Activated effector memory CD4-positive, alpha-beta T cell treated with anti-CD3 and anti-CD28 coated beads, Interleukin-2, amount 50 U/mL, for 16 hours (primary cell): ENCODE results near the gene TAPBP.

Experiments
- DNase-seq: peaks from one replicate; pipeline ENCODE4 v3.0.0-alpha.2; 2020

The TAPBP gene

GRCh38 chr6:33318426-33319073 is 4.7 kb upstream of the TAPBP start:
- no peak for DNase-seq

- DNase-seq = peak; percentile 98
These were observed 4.0 kb upstream of the TAPBP start, which contains the start of gene ZBTB22 for GRCh38 chr6:33317669-33318425. Gene ZBTB22, minus strand, starts transcription at chr6:33317744. Its CDS starts 828 bp downstream, at chr6:33316916.

GRCh38 chr6:33317419-33317668 is 3.5 kb upstream of the TAPBP start:
- DNase-seq = no peak

DNA sequence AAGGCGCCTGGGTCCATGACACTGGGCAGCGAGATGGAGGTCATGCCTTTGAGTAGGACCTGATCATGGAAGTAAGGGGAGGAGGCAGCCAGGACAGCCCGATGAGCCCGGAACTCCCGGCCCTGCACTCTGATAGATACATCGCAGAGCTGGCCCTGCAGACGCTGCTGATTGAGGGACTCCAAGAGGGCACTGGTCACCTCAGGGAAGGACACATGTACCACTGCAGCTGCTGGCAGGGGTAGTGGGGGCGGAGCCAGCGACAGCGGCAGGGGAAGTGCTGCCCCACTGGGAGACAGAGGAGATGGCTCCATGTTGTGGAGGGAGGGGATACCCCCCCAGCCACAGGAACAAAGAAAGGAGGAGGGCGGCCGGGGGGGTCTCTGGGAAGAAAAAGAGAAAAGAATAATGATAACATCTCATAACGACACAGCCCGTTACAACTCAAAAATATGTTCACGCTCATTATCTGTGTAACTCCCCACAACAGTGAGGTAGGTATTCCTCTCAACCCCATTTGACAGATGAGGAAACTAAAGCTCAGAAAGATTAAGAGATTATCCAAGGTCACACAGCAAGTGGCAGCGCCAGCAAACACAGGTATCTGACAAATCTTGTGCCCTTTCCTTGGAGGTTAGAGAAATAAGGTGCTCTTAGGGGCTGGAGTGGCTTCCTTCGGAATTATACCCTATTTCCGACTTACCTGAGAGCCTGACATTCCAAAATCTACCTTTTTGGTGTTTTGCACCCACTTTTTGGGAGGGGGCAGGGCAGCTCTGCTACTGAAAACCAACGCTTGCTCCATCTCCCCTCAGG is 2.9 kb upstream of the TAPBP start:
- no peak for DNase-seq

GRCh38 chr6:33315793-33316602 is 2.1 kb upstream of the TAPBP start:
- no peak for DNase-seq

DNA sequence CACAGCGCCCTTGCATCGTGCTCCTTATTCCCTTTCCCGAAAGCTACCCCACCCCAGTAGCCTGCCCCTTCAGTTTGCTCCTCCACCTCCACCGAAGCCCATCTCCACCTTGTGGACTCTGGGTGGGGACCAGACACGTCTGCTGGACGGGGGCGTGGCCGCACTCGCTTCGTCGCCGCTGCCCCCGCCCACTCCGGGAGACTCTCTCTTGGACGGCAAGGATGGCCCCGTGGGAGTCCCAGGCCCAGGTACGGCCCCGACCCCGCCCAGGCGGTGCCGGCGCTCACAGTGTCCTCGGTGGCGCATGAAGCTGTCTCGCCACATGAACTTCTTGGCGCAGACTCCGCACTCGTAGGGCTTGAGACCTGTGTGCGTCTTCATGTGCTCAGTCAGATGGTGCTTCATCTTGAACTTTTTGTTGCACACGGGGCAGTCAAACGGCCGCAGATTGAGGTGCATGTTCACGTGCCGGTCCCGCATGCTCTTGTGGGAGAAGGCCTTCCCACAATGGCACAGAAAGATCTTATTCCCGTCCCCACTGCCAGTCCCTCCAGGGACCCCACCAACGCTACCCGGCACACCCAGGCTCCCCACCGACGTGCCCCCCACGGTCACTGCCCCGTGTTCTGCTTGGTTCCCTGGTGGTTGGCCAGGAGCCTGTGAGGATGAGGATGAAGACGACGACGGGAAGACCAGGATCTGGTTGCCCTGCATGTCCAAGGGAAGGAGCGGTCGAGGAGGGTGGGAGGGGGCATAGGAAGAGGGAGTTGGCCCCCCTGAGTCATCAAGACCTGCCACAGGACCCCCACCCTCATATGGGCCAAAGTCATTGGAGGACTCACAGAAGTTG is 1.3 kb upstream of the TAPBP start:
- peak; percentile 71 for DNase-seq

GRCh38 chr6:33314515-33314942 is 651 bp upstream of the TAPBP start:
- DNase-seq = peak; percentile 92

DNA sequence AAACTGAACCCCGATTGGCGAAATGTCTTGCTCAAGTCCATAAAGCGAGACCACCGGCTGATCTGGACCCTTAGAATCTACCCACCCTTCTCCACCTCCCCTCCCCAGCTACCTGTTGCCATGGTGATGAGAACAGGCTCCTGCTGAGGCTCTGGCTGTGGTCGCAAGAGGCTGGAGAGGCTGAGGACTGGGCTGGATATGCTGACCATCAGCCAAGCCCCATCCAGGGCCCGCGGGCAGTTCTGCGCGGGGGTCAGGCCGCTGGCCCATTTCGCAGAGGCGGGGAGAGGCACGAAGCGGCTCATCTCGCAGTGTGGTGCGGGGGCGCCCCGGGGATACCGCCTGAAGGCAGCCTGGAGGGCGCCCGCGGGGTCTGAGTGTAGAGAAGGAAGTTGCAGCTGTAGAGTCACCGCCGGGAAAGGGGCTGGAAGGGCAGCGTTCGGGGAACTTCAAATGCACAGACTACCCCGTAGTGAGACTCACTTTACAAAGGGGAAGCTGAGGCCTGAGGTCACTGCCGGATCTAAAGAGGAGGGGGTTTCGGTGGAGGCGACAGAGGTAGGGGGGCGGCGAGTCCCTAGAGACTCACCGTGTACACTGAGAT is 671 bp downstream of the TAPBP start:
- DNase-seq = peak; percentile 81

- DNase-seq = peak; percentile 93
These were observed 1.3 kb downstream of the TAPBP start for GRCh38 chr6:33312361-33313104.

DNA sequence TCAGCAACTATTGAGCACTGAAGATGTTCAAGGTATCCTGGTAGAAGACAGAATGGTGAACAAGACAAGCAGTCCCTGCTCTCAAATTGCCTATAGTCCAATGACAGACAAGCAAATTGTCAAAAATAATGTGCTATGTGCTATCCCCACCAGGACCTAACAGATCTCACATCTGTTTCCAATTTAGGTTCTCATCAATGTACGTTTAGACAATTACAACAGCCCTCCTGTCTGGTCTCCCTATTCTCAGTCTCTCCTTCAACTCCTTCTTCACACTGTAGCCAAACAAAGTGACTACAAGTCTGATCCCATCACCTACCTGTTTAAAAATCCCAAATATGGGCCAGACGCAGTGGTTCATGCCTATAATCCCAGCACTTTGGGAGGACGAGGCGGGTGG is 7.5 kb downstream of the TAPBP start:
- no peak for DNase-seq

- no peak for DNase-seq
These were observed 8.8 kb downstream of the TAPBP start for GRCh38 chr6:33305052-33305451.

DNA sequence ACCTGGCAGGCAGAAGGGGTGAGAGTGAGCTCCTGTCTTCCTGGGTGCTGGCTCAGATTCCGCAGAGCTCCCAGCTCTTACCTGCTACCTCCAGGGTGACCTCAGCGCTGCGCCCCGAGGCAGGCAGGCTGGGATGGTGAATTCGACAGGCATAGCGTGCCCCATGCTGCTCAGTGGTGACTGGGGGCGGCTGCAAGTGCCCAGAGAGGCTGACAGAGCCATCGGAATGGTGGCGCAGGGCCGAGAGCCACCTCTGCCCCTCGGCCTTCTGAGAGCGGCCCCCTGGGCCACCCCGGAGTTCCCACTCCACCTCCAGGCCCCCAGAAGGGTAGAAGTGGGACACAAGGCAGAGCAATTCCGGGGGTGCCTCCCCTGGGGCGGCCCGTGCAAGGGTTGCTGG is 9.7 kb downstream of the TAPBP start:
- no peak for DNase-seq

DNA sequence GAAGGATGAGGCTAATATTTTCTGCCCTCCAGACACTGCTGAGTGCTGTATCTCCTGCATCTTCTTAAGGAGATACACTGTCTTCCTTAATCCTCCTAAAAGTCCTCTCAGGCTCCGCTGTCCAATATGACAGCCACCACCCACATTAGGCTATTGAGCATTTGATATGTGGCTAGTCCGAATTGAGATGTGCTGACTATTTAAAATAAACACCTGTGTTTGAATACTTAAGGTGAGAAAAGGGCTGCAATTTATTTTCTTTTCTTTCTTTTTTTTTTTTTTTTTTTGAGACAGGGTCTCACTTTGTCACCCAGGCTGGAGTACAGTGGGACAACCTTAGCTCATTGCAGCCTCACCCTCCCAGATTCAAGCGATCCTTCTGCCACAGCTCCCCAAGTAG is 12.0 kb downstream of the TAPBP start:
- DNase-seq = no peak

DNA sequence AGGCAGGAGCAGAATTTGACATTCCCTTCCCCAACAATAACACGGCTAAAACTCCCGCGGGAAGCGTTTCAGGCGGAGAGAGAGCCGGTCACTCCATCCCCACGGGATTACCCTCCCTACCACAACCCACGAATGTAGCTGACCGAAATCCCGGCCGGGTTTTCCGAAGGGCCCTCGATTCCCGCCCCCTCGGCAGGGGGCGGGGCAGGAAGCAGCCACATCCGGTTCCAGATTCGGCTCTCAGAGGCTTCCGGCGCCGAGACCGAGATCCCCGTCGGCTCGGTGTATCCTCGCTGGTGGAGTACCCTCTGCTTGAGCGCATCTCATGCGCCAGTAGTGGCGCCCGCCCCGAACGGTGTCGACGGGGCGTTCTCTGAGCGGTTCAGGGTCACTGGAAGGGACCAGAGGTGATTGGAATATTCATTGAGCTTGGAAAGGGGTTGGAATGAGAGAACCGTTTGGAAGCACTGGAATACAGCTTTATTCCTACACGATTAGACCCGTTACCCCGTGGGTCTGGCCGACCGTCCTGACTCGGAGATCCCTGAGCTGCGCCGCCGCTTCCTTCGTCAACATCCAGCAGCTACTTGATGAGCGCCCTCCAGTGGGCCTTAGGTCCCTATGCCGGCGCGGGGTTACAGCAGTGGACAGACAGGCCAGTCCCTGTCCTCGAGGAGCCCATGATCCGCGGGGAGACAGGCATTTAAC is 14.5 kb downstream of the TAPBP start:
- peak; percentile 97 for DNase-seq

DNA sequence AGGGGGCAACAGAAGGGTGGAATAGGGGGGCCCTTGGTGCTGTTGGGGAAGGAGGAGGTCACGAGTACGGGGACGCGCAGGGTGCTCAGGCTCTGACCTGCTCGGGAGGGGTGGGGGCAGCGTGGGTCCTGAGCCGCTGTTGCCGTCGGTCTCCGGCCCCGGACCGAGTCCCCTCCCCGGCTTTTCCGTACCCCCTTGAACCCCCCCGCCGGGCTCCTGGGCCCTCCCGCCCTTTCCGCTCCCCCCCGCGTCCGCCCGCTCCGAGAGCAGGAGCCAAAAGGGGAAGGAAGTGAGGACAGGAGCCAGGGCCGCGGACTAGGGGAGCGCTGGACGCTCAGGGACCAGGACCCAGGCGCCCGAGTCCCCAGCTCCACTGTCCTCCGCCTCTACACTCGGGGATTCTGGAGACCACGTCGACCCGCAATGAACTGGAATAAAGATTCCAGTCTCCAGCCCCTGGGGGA is 15.1 kb downstream of the TAPBP start, which contains the start of gene RGL2:
TSS of gene RGL2 (minus strand) at position 170 of the 464 bp plus-strand sequence. CDS start 332 bp downstream, outside the sequence.
- DNase-seq = peak; percentile 88

DNA sequence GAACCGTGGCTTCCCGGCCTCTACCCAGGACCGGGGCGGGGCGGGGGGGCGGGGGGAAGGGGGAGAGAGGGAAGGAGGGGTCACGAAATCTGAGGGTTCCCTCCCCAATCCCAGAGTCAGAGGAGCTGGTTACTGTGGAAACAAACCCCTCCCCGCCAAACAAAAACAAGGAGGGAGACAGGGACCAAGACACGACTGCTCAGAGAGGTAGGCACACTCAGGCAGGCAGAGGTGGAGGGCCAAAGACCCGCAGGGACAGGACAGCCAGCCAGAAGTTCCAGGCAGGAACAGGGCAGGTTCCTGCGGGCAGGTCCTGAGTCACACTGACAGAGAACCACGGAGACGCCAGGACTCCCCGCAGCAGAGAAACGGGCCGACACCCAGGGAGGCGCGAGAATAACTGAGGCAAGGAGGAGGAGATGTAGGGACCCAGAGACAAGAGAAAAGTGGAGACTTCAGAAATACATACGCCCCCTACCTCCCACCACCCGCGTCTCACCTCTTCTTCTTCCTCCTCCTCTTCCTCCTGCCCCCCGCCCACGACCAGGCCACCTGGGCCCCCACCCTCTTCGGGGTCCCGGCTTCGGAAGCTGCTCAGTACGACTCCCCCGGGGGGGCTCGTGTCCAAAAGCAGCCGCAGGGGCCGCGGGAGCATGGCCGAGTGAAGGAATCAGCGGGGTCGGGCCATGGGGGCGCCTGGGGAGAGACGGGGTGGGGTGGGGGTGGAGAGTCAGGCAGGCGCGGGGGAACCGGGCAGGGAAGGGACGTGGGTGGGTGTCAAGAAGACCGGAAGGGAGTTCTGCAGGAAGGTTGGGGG is 15.7 kb downstream of the TAPBP start:
- peak; percentile 82 for DNase-seq

GRCh38 chr6:33297406-33297955 is 16.4 kb downstream of the TAPBP start:
- DNase-seq = no peak

- no peak for DNase-seq
These were observed 17.0 kb downstream of the TAPBP start for GRCh38 chr6:33296797-33297405.
